OCI-LY3 (cell line): Measurements from ENCODE around the gene PAK5.

Experiments
- CTCF ChIP-seq: fragments of 200-600, 300-600 bp; sonication (generic); IDR thresholded peaks from 2 replicates; pipeline ENCODE4 v1.5.1; 2014; ENCODE audit warnings: antibody characterized with exemption, low read length, low read depth
- EZH2phosphoT487 ChIP-seq: fragments of 200-600 bp; shearing (Covaris generic); IDR thresholded peaks from 2 replicates; pipeline ENCODE4 v1.6.1; 2018; ENCODE audit warnings: antibody characterized with exemption, mixed run types, low read depth

- peak; percentile 70 for TF ChIP-seq CTCF
- TF ChIP-seq EZH2phosphoT487, result no peak
Observed at GRCh38 chr20:9617940-9618339, 220.9 kb downstream of the PAK5 start.
